Measurements from ENCODE around the gene KRT78. TPM values are rescaled to one million over a fixed set of nuclear protein-coding genes. Genes with fewer than 3 reads are reported as not detected.

KRT78 gene
- total RNA-seq, 1 experiment from 2014 or later = not detected

- TF ChIP-seq ZNF281 (CRISPR knock-in tag; IDR thresholded peaks at IDR 0.05) (no peak), RELA (CRISPR knock-in tag; IDR thresholded peaks at IDR 0.05; ENCODE audit: borderline replicate concordance) (no peak), CBFB (CRISPR knock-in tag; IDR thresholded peaks at IDR 0.05; ENCODE audit: low read depth) (no peak), ESRRA (CRISPR knock-in tag; IDR thresholded peaks at IDR 0.05; ENCODE audit: borderline replicate concordance) (no peak), E2F4 (CRISPR knock-in tag; IDR thresholded peaks at IDR 0.05; ENCODE audit: borderline replicate concordance, low read depth) (no peak), NFATC4 (CRISPR knock-in tag; IDR thresholded peaks at IDR 0.05) (no peak), CREM (CRISPR knock-in tag; IDR thresholded peaks at IDR 0.05) (no peak), HMGXB4 (CRISPR knock-in tag; IDR thresholded peaks at IDR 0.05) (no peak)
- TF ChIP-seq, protein P1, sequence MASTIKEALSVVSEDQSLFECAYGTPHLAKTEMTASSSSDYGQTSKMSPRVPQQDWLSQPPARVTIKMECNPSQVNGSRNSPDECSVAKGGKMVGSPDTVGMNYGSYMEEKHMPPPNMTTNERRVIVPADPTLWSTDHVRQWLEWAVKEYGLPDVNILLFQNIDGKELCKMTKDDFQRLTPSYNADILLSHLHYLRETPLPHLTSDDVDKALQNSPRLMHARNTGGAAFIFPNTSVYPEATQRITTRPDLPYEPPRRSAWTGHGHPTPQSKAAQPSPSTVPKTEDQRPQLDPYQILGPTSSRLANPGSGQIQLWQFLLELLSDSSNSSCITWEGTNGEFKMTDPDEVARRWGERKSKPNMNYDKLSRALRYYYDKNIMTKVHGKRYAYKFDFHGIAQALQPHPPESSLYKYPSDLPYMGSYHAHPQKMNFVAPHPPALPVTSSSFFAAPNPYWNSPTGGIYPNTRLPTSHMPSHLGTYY (CRISPR knock-in tag; IDR thresholded peaks at IDR 0.05) = no peak
Observed at GRCh38 chr12:52838609-52839435, 10.0 kb downstream of the KRT78 start (continued).

DNA sequence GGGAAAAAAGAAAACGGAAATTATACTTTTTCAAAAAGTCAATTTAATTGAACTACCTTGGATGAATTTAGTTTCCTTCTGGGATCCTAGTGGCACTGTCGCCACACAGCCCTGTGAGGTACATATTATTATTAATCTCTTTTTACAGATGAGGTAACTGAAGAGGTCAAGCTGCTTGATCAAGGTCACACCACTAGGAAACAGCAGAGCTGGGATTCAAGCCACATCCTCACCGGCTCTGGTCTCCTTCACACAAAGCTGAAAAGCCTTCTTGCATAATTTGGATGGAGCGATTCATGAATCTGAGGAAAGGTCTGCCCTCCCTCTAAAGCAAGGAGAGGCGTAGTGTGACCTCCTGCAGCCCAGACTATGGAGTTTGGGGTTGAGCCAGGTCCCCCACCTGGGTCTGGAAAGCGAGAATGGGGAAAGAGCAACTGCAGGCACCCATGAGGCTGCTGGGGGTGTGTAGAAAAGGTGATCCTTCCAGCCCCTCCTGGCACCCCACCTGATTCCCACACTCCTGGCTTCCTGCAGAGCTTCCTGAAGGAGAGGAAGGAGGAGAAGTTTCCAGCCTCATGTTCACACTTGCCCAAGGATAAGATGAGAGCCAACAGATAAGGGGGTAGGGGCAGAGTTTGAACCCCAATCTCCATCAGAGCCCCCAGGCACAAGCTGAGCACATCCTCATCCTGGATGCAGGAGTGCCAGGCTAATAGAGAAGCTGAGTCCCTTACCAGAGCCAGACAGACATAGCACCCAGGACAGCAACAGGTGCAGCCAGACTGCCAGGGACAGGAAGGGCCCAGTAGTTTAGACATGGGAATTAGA, 10.8 kb downstream of the KRT78 start:
- ChIA-PET POLR2A (no interaction called here), CTCF (interaction anchor here (0.9 to 1.5 kb wide), 4 partner anchors 33 to 442 kb away, joined by 3 to 5 read pairs (median 4); no protein-coding TSS in a partner anchor)
- H3K36me3 Mint-ChIP-seq = no peaks in the 10 kb centered on the region
- H3K27ac Mint-ChIP-seq = no peak overlapping the region
- H3K27me3 Mint-ChIP-seq (ENCODE audit: low read depth) = peaks cover 5% of the 10 kb centered on the region; the same call in 1 of the 2 replicates
- no peak for DNase-seq (ENCODE audit: low spot score)
- no peak for ATAC-seq
- TF ChIP-seq FOXP4 (CRISPR knock-in tag; IDR thresholded peaks at IDR 0.05) (no peak), ATF6 (CRISPR knock-in tag; IDR thresholded peaks at IDR 0.05) (no peak), HMGA2 (CRISPR knock-in tag; IDR thresholded peaks at IDR 0.05) (no peak), NR1H2 (CRISPR knock-in tag; IDR thresholded peaks at IDR 0.05) (no peak), RORB (CRISPR knock-in tag; IDR thresholded peaks at IDR 0.05) (no peak), SMAD3 (CRISPR knock-in tag; IDR thresholded peaks at IDR 0.05; ENCODE audit: borderline replicate concordance) (no peak), ZNF138 (CRISPR knock-in tag; conservative IDR thresholded peaks at IDR 0.05) (no peak)
- H3K9me3 Mint-ChIP-seq = no peaks in the 10 kb centered on the region
- no peaks in the 10 kb centered on the region for H3K4me1 Mint-ChIP-seq
- no peak overlapping the region for H3K4me3 Mint-ChIP-seq

Data from WTC11 (cell line).